ENCODE results near the gene OR5K1.

GRCh38 chr3:98453827-98454226 lies 9.2 kb upstream of the OR5K1 start:
- TF ChIP-seq CTCF (IDR thresholded peaks at IDR 0.05; ENCODE audit: low read length): no peak
- no peak for TF ChIP-seq EZH2 (IDR thresholded peaks at IDR 0.05; ENCODE audit: borderline replicate concordance, low read length)

Measured in OCI-LY1 (cell line).